Keratinocyte (primary cell): ENCODE measurements around the gene ARHGEF16.

Experiments
- CTCF ChIP-seq, 3 experiments: IDR thresholded peaks in 1 of 3; conservative IDR thresholded peaks in 1 of 3; optimal IDR thresholded peaks in 1 of 3; 2 replicates in 2 of 3; 3 replicates in 1 of 3; pipeline versions ENCODE3 to v1.5.1; 2011; ENCODE audit warnings: low read length in 3 of 3, mild to moderate bottlenecking in 3 of 3, moderate library complexity in 2 of 3, control low read depth in 1 of 3, inconsistent platforms in 1 of 3; ENCODE audit not compliant: insufficient read depth in 2 of 3; ENCODE audit errors: extremely low read depth in 1 of 3
- EZH2 ChIP-seq: IDR thresholded peaks from one replicate; pipeline ENCODE4 v1.6.1; 2012; ENCODE audit warnings: inconsistent platforms, mild to moderate bottlenecking, low read length, moderate library complexity

GRCh38 chr1:3510956-3511250 is 56.4 kb downstream of the ARHGEF16 start:
- TF ChIP-seq CTCF (optimal IDR thresholded peaks at IDR 0.05 in 1 of 3, IDR thresholded peaks at IDR 0.05 in 1 of 3, conservative IDR thresholded peaks at IDR 0.05 in 1 of 3; ENCODE audit: extremely low read depth in 1 of 3, insufficient read depth in 2 of 3, low read length in 3 of 3), result no peak
- TF ChIP-seq EZH2, result no peak
